HTERT RPE-1 (cell line): ENCODE data around the gene EPHB2.
"Not testable (repeated sequence)": the region's sequence is repeated elsewhere in the genome, so short reads cannot be mapped to it uniquely, and the experiment has no call there.

Experiments
- in situ Hi-C: fragments of 300-500 bp; cut with MboI; formaldehyde crosslinking; loops from 4 replicates; pipeline ENCODE4 v1.14.3; 2020; ENCODE audit warnings: low sequenced_read_pairs

Gene EPHB2

GRCh38 chr1:22689505-22689904, 21.1 kb upstream of the EPHB2 start:
- in situ Hi-C loops, result no loop called here

- in situ Hi-C loops, result no loop called here
Measured at GRCh38 chr1:22691031-22691753, 19.4 kb upstream of the EPHB2 start.

GRCh38 chr1:22694172-22694571, 16.5 kb upstream of the EPHB2 start:
- in situ Hi-C loops, result no loop called here

GRCh38 chr1:22696610-22697009, 14.0 kb upstream of the EPHB2 start:
- in situ Hi-C loops, result no loop called here

GRCh38 chr1:22697980-22698379, 12.7 kb upstream of the EPHB2 start:
- in situ Hi-C loops, result no loop called here

GRCh38 chr1:22699681-22700520, 10.7 kb upstream of the EPHB2 start:
- in situ Hi-C loops, result no loop called here

- in situ Hi-C loops, result no loop called here
Measured at GRCh38 chr1:22702296-22703085, 8.1 kb upstream of the EPHB2 start.

GRCh38 chr1:22704440-22705067, 6.1 kb upstream of the EPHB2 start:
- in situ Hi-C loops, result no loop called here

- in situ Hi-C loops, result no loop called here
Measured at GRCh38 chr1:22705586-22705985, 5.1 kb upstream of the EPHB2 start.

GRCh38 chr1:22706100-22706499, 4.5 kb upstream of the EPHB2 start:
- in situ Hi-C loops, result not testable (repeated sequence)

- in situ Hi-C loops, result no loop called here
Measured at GRCh38 chr1:22708777-22709176, 1.9 kb upstream of the EPHB2 start.

GRCh38 chr1:22709227-22709626, 1.4 kb upstream of the EPHB2 start:
- in situ Hi-C loops, result no loop called here

- in situ Hi-C loops, result no loop called here
Measured at GRCh38 chr1:22709891-22710700, 543 bp upstream of the EPHB2 start.

- in situ Hi-C loops, result no loop called here
Measured at GRCh38 chr1:22711071-22711470, 432 bp downstream of the EPHB2 start.

- in situ Hi-C loops, result no loop called here
Measured at GRCh38 chr1:22711591-22712501, 1.2 kb downstream of the EPHB2 start.

- in situ Hi-C loops, result no loop called here
Measured at GRCh38 chr1:22712502-22713271, 2.0 kb downstream of the EPHB2 start.

GRCh38 chr1:22714455-22714854, 3.8 kb downstream of the EPHB2 start:
- in situ Hi-C loops, result no loop called here

GRCh38 chr1:22717037-22717760, 6.6 kb downstream of the EPHB2 start:
- in situ Hi-C loops, result no loop called here
